Kidney (tissue), 14 donors: ENCODE data around the gene SULT1B1. TPM values are rescaled to one million over a fixed set of nuclear protein-coding genes. Genes with fewer than 3 reads are reported as not detected.
"Not testable (repeated sequence)": the region's sequence is repeated elsewhere in the genome, so short reads cannot be mapped to it uniquely, and the experiment has no call there.

Experiments
- DNase-seq, 5 donors: peaks; one replicate each; pipeline ENCODE4 v3.0.0-alpha.2; 2013 to 2020
- FAIRE-seq: peaks from 2 replicates; lab custom pipeline; 2012; peaks lifted over from hg19 to GRCh38; lab: Jason Lieb, UNC
- H3K27ac ChIP-seq, 2 donors: one replicate each; pipeline ENCODE4 v1.7.0; 2013; ENCODE audit warnings: low read depth in 2 of 2, low read length in 2 of 2, inconsistent platforms in 1 of 2
- H3K27me3 ChIP-seq: one replicate; pipeline ENCODE4 v1.7.1; 2013; ENCODE audit warnings: low read length, inconsistent platforms; ENCODE audit not compliant: control insufficient read depth, insufficient read depth
- H3K36me3 ChIP-seq, 3 donors: one replicate each; pipeline versions ENCODE4 v1.7.0 to v1.7.1; 2013; ENCODE audit warnings: low read length in 3 of 3, control low read depth in 1 of 3, inconsistent platforms in 1 of 3; ENCODE audit not compliant: insufficient read depth in 3 of 3, control insufficient read depth in 2 of 3
- H3K4me1 ChIP-seq, 3 donors: one replicate each; pipeline versions ENCODE4 v1.7.0 to v1.7.1; 2013; ENCODE audit warnings: low read length in 3 of 3, inconsistent platforms in 1 of 3, low read depth in 1 of 3; ENCODE audit not compliant: control insufficient read depth in 2 of 3, insufficient read depth in 2 of 3
- H3K4me3 ChIP-seq, 3 donors: one replicate each; pipeline versions ENCODE4 v1.7.0 to v1.8.1; 2013; ENCODE audit warnings: low read length in 3 of 3, control low read depth in 1 of 3, inconsistent platforms in 1 of 3
- H3K9ac ChIP-seq, 3 donors: one replicate each; pipeline versions ENCODE4 v1.7.0 to v1.7.1; 2013; ENCODE audit warnings: low read length in 3 of 3, control low read depth in 1 of 3, inconsistent platforms in 1 of 3
- H3K9me3 ChIP-seq, 3 donors: one replicate each; pipeline versions ENCODE4 v1.7.0 to v1.7.1; 2013; ENCODE audit warnings: low read length in 3 of 3, control low read depth in 1 of 3, inconsistent platforms in 1 of 3; ENCODE audit not compliant: control insufficient read depth in 2 of 3, insufficient read depth in 1 of 3
- intact Hi-C: fragments of 100-400 bp; cut with DNase I; formaldehyde crosslinking; loops from one replicate; pipeline ENCODE4 v1.11.1; 2022
- polyA plus RNA-seq: library from polyadenylated mRNA; stranded (reverse); fragments of 350-450 nt; fragmentation: Illumina TruSeq; extraction: RNeasy Lipid Tissue Mini Kit (QIAGEN cat#74804); gene quantifications from one replicate; pipeline ENCODE4 v1.2.3, GENCODE V29; 2014; ENCODE audit warnings: low read depth, low replicate concordance; ENCODE audit not compliant: insufficient read depth
- total RNA-seq: library from RNA; stranded (reverse); fragmentation: NEBNext Ultra II Directional; extraction: Animal tissue kit (Norgen Biotek cat#: 25700); gene quantifications from one replicate; pipeline ENCODE4 v1.2.1, GENCODE V29; 2021
- TF ChIP-seq, protein P1 (sequence below): IDR thresholded peaks from 3 replicates; pipeline ENCODE4 v1.5.1; 2012; ENCODE audit warnings: mild to moderate bottlenecking, moderate library complexity, borderline replicate concordance; ENCODE audit not compliant: insufficient read depth; ENCODE audit errors: extremely low read depth
- donor health status: control.
- donor health status: control.
- donor health status: control.
- donor health status: control.
- donor health status: control.
- donor health status: DM: yes; HTN: yes; CAD: no.
- donor health status: Normal renal cell carcinoma (clear cell type).

Gene SULT1B1
- total and polyA plus RNA-seq, 2 donors from 2014 or later: 0.39 to 4.7 TPM

DNA sequence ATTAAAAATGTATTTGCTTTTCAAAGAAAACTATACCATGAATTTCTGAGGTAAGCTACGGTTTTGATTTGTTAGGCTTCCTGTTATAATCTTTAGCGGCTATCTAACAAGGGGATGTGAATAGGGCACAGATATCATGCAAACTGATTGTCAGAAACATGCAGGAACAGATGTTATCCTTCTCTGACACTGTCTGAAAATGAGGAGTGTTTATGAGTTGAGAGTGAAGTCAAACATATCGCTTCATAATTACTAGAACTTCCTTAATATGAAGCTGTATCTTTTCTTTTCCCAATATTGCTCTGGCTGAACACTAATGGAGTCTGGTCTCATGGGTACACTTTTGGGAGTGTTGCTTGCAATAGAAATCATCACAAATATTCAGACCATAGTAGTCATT is 16.3 kb upstream of the SULT1B1 start:
- H3K4me3 ChIP-seq: no peak overlapping the region
- no peaks in the 10 kb centered on the region for H3K27me3 ChIP-seq
- no peak for DNase-seq
- no peak for FAIRE-seq
- H3K4me1 ChIP-seq: no peaks in the 10 kb centered on the region
- intact Hi-C loops: no loop called here
- TF ChIP-seq, protein P1, sequence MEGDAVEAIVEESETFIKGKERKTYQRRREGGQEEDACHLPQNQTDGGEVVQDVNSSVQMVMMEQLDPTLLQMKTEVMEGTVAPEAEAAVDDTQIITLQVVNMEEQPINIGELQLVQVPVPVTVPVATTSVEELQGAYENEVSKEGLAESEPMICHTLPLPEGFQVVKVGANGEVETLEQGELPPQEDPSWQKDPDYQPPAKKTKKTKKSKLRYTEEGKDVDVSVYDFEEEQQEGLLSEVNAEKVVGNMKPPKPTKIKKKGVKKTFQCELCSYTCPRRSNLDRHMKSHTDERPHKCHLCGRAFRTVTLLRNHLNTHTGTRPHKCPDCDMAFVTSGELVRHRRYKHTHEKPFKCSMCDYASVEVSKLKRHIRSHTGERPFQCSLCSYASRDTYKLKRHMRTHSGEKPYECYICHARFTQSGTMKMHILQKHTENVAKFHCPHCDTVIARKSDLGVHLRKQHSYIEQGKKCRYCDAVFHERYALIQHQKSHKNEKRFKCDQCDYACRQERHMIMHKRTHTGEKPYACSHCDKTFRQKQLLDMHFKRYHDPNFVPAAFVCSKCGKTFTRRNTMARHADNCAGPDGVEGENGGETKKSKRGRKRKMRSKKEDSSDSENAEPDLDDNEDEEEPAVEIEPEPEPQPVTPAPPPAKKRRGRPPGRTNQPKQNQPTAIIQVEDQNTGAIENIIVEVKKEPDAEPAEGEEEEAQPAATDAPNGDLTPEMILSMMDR: no peak
- H3K9ac ChIP-seq: no peak overlapping the region
- H3K9me3 ChIP-seq: no peaks in the 10 kb centered on the region
- H3K36me3 ChIP-seq: no peaks in the 10 kb centered on the region
- H3K27ac ChIP-seq: no peak overlapping the region

DNA sequence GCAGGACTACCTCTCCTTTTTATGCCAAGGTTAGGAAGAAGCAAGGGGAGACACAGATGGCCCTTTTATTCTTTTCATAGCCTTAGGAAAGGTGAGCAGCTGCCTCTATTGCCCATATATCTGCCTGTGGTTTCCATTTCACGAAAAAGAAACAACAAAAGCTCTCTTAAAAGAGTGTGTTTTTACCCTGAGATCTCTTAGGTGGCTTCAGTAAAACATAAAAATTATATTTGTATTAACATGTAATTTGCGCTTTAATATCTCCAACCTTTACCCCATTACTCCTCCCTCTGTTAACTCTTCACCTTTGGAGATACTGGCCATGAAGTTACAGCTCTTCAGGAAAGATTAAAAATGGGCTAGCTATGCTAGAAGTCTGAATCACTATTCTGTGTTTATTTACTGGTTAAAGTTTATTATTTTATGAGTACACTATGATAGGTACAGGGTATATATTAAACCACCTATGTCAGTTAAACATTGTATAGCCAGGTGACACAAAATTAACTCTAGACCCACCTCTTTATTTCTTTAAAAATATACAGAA is 15.0 kb upstream of the SULT1B1 start:
- Histone ChIP-seq H3K27ac (no peak overlapping the region), H3K4me1 (no peaks in the 10 kb centered on the region), H3K4me3 (no peak overlapping the region), H3K9ac (no peak overlapping the region), H3K36me3 (no peaks in the 10 kb centered on the region), H3K9me3 (no peaks in the 10 kb centered on the region), H3K27me3 (no peaks in the 10 kb centered on the region)
- TF ChIP-seq, protein P1: no peak
- DNase-seq (no peak), FAIRE-seq (no peak)
- intact Hi-C loops: no loop called here

DNA sequence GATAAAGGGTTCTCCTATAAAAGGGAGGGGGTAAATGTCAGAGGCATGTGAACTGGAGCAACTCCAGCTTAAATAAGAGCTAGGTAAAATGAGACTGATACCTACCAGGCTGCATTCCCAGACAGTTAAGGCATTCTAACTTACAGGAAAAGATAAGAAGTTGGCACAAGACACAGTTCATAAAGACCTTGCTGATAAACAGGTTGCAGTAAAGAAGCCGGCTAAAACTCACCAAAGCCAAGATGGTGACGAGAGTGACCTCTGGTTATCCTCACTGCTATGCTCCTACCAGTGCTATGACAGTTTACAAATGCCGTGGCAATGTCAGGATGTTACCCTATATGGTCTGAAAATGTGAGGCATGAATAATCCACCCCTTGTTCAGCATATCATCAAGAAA is 13.1 kb upstream of the SULT1B1 start:
- FAIRE-seq (no peak), DNase-seq (no peak)
- H3K9me3 ChIP-seq: no peaks in the 10 kb centered on the region
- H3K27me3 ChIP-seq: no peaks in the 10 kb centered on the region
- no peak overlapping the region for H3K9ac ChIP-seq
- H3K36me3 ChIP-seq: no peaks in the 10 kb centered on the region
- no peak overlapping the region for H3K4me3 ChIP-seq
- TF ChIP-seq, protein P1: no peak
- intact Hi-C loops: no loop called here
- no peaks in the 10 kb centered on the region for H3K4me1 ChIP-seq
- H3K27ac ChIP-seq: no peak overlapping the region

DNA sequence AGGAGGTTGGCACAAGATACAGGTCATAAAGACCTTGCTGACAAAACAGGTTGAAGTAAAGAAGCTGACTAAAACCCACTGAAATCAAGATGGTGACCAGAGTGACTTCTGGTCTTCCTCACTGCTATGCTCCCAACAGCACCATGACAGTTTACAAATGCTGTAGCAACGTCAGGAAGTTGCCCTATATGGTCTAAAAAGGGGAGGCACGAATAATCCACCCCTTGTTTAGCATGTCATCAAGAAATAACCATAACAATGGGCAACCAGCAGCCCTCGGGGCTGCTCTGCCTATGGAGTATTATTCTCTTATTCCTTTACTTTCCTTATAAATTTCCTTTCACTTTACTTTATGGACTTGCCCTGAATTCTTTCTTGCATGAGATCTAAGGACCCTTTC is 8.1 kb upstream of the SULT1B1 start:
- not testable (repeated sequence) for H3K27ac ChIP-seq

More for the DNA sequence above, 8.1 kb upstream of the SULT1B1 start:
- H3K9me3 ChIP-seq, H3K27me3 ChIP-seq, H3K36me3 ChIP-seq, DNase-seq, FAIRE-seq, intact Hi-C loops, H3K9ac ChIP-seq, H3K4me3 ChIP-seq, H3K4me1 ChIP-seq: not testable (repeated sequence)
